HG03108 (cell line): Measurements from ENCODE around the gene FHAD1.
"Not testable (repeated sequence)": the region's sequence is repeated elsewhere in the genome, so short reads cannot be mapped to it uniquely, and the experiment has no call there.

ENCODE experiments used
- ATAC-seq: cut with Tn5 transposase; IDR thresholded peaks from one replicate; pipeline ENCODE4 v1.9.1; 2021; ENCODE audit warnings: moderate library complexity; ENCODE audit not compliant: unreplicated experiment

FHAD1 gene

GRCh38 chr1:15303935-15304334 lies 56.9 kb downstream of the FHAD1 start:
- ATAC-seq = no peak

- no peak for ATAC-seq
Measured at GRCh38 chr1:15304708-15305467, 57.9 kb downstream of the FHAD1 start.

GRCh38 chr1:15305468-15305770 lies 58.4 kb downstream of the FHAD1 start:
- ATAC-seq = no peak

GRCh38 chr1:15306352-15306751 lies 59.3 kb downstream of the FHAD1 start:
- not testable (repeated sequence) for ATAC-seq

- no peak for ATAC-seq
Measured at GRCh38 chr1:15308135-15308534, 61.1 kb downstream of the FHAD1 start.

GRCh38 chr1:15308621-15309027 lies 61.6 kb downstream of the FHAD1 start:
- ATAC-seq = no peak

- ATAC-seq = no peak
Measured at GRCh38 chr1:15309687-15310086, 62.7 kb downstream of the FHAD1 start.

GRCh38 chr1:15310544-15310943 lies 63.5 kb downstream of the FHAD1 start:
- no peak for ATAC-seq

- no peak for ATAC-seq
Measured at GRCh38 chr1:15311122-15311822, 64.2 kb downstream of the FHAD1 start.

GRCh38 chr1:15311880-15312279 lies 64.9 kb downstream of the FHAD1 start:
- ATAC-seq = no peak

- ATAC-seq = no peak
Measured at GRCh38 chr1:15312626-15313411, 65.8 kb downstream of the FHAD1 start.

- ATAC-seq = no peak
Measured at GRCh38 chr1:15314328-15315281, 67.6 kb downstream of the FHAD1 start.

GRCh38 chr1:15315815-15316214 lies 68.8 kb downstream of the FHAD1 start:
- ATAC-seq = no peak

GRCh38 chr1:15316510-15316909 lies 69.5 kb downstream of the FHAD1 start:
- no peak for ATAC-seq

GRCh38 chr1:15320267-15320666 lies 73.2 kb downstream of the FHAD1 start:
- no peak for ATAC-seq

GRCh38 chr1:15321601-15322000 lies 74.6 kb downstream of the FHAD1 start:
- no peak for ATAC-seq

- no peak for ATAC-seq
Measured at GRCh38 chr1:15322648-15323350, 75.8 kb downstream of the FHAD1 start.

- ATAC-seq = no peak
Measured at GRCh38 chr1:15323351-15323988, 76.4 kb downstream of the FHAD1 start.

- ATAC-seq = no peak
Measured at GRCh38 chr1:15323989-15324868, 77.2 kb downstream of the FHAD1 start.
